Colonic mucosa (tissue), 4 donors: ENCODE data around the gene DPP7. TPM values are rescaled to one million over a fixed set of nuclear protein-coding genes. Genes with fewer than 3 reads are reported as not detected.

Source experiments
- DNase-seq: peaks from one replicate; pipeline ENCODE4 v3.0.0-alpha.2; 2020
- H3K27ac ChIP-seq: fragments of 200-600 bp; one replicate; pipeline ENCODE4 v1.8.0; 2021
- H3K27me3 ChIP-seq: fragments of 200-600 bp; one replicate; pipeline ENCODE4 v1.8.0; 2021
- H3K36me3 ChIP-seq: fragments of 200-600 bp; one replicate; pipeline ENCODE4 v1.8.0; 2021
- H3K4me1 ChIP-seq: fragments of 200-600 bp; one replicate; pipeline ENCODE4 v1.8.0; 2021; ENCODE audit warnings: mild to moderate bottlenecking
- H3K4me3 ChIP-seq: fragments of 200-600 bp; one replicate; pipeline ENCODE4 v1.8.0; 2021
- H3K9ac ChIP-seq, 2 donors: one replicate each; pipeline ENCODE4 v1.7.0; 2013; ENCODE audit warnings: control low read depth in 2 of 2, low read depth in 2 of 2, low read length in 2 of 2
- H3K9me3 ChIP-seq: fragments of 200-600 bp; one replicate; pipeline ENCODE4 v1.8.0; 2021
- intact Hi-C: fragments of 100-400 bp; cut with DNase I; formaldehyde crosslinking; loops from one replicate; pipeline ENCODE4 v1.14.1; 2022
- total RNA-seq, 2 donors: library from RNA; stranded (reverse); fragmentation: NEBNext Ultra II Directional in 1 of 2; extraction: Animal tissue kit (Norgen Biotek cat#: 25700) in 1 of 2; gene quantifications; one replicate each; pipeline ENCODE4 v1.2.1, GENCODE V29; 2021
- TF ChIP-seq, protein P1 (sequence below): fragments of 200-600 bp; IDR thresholded peaks from one replicate; pipeline ENCODE4 v1.8.0; 2022; ENCODE audit warnings: antibody characterized with exemption, mild to moderate bottlenecking
- donor health status: healthy.
- donor health status: DM: no; HTN: no; CAD: no.
- donor health status: DM: no; HTN: no; CAD: no.

DPP7 gene
- total RNA-seq, 2 donors from 2014 or later = 46.2 to 52.5 TPM

DNA sequence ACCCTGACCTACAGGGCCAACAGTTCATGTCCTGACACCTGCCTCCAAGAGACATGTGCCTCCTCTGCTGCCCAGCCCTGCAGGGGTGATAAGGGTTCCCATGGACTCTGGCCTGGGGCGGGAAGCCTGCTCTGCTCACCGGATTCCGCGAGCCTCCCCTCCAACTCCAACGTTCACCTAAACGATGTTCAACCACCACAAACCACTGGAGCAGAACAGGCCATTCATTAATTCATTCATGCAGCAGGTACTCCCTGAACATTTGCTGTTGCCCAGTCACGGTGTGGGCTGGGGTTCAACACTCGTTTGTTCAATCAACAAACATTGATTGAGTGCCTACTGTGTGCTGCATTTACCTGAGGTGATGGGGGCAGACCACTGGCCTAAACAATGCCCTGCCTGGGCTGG is 40.5 kb downstream of the DPP7 start:
- TF ChIP-seq, protein P1, sequence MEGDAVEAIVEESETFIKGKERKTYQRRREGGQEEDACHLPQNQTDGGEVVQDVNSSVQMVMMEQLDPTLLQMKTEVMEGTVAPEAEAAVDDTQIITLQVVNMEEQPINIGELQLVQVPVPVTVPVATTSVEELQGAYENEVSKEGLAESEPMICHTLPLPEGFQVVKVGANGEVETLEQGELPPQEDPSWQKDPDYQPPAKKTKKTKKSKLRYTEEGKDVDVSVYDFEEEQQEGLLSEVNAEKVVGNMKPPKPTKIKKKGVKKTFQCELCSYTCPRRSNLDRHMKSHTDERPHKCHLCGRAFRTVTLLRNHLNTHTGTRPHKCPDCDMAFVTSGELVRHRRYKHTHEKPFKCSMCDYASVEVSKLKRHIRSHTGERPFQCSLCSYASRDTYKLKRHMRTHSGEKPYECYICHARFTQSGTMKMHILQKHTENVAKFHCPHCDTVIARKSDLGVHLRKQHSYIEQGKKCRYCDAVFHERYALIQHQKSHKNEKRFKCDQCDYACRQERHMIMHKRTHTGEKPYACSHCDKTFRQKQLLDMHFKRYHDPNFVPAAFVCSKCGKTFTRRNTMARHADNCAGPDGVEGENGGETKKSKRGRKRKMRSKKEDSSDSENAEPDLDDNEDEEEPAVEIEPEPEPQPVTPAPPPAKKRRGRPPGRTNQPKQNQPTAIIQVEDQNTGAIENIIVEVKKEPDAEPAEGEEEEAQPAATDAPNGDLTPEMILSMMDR = no peak
- H3K27me3 ChIP-seq = no peaks in the 10 kb centered on the region
- intact Hi-C loops = no loop called here
- H3K27ac ChIP-seq = no peak overlapping the region
- H3K4me1 ChIP-seq = peaks cover 20% of the 10 kb centered on the region
- H3K36me3 ChIP-seq = no peaks in the 10 kb centered on the region
- H3K9me3 ChIP-seq = no peaks in the 10 kb centered on the region
- peak overlapping the region in 1 of 2 donors; percentile 26 for H3K9ac ChIP-seq
- H3K4me3 ChIP-seq = no peak overlapping the region
- DNase-seq = peak; percentile 53

DNA sequence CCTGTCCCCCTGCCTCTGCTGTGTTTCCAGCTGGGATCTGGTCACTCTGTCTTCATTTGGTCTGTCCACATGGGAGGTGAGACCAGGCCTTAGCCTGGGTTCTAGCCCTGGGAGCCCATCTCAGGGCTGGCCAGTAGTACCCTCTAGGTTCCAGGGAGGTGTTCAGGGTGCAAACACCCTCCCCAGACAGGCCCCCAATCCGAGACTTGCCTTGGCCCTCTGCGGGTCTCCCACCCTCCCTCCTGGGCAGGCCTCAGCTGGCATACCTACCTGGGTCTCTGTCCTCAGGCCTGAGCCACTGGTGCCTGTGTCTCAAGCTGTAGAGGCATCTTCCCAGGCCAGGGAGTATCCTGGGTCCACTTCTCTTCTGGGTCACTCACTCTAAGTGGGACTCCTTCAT is 43.3 kb downstream of the DPP7 start:
- Histone ChIP-seq H3K9ac (peak overlapping the region; percentile 54 to 71), H3K9me3 (no peaks in the 10 kb centered on the region), H3K4me1 (peaks cover 20% of the 10 kb centered on the region)

DNA sequence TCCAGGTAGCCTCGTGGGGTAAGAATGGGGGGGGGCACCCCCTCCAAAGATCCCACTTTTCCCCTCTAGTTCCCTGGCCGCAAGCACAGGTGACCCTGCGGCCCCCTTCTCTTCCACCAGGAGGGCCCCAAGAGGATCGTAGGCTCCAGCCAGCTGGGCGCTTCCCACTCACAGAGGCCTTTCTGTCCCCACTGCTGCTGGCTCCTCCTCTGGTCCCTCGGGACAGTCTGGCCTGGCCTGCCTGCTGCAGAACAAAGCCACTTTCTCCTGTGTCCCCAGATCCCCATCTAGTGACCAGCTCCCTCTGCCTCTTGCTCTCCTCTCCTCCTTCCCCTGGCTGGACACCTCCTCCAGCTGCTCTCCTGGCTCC is 43.6 kb downstream of the DPP7 start:
- peak overlapping the region; percentile 42 for H3K27ac ChIP-seq
- peak overlapping the region; percentile 54 to 71 for H3K9ac ChIP-seq
- intact Hi-C loops = no loop called here
- no peaks in the 10 kb centered on the region for H3K9me3 ChIP-seq
- TF ChIP-seq, protein P1 = no peak
- H3K4me3 ChIP-seq = peak overlapping the region; percentile 41
- H3K4me1 ChIP-seq = peaks cover 20% of the 10 kb centered on the region
- no peaks in the 10 kb centered on the region for H3K36me3 ChIP-seq
- no peaks in the 10 kb centered on the region for H3K27me3 ChIP-seq
- no peak for DNase-seq

More for the DNA sequence above, 43.3 kb downstream of the DPP7 start:
- TF ChIP-seq, protein P1 = no peak
- DNase-seq = no peak
- H3K4me3 ChIP-seq = no peak overlapping the region
- intact Hi-C loops = no loop called here
- H3K27ac ChIP-seq = no peak overlapping the region
- H3K27me3 ChIP-seq = no peaks in the 10 kb centered on the region
- no peaks in the 10 kb centered on the region for H3K36me3 ChIP-seq

DNA sequence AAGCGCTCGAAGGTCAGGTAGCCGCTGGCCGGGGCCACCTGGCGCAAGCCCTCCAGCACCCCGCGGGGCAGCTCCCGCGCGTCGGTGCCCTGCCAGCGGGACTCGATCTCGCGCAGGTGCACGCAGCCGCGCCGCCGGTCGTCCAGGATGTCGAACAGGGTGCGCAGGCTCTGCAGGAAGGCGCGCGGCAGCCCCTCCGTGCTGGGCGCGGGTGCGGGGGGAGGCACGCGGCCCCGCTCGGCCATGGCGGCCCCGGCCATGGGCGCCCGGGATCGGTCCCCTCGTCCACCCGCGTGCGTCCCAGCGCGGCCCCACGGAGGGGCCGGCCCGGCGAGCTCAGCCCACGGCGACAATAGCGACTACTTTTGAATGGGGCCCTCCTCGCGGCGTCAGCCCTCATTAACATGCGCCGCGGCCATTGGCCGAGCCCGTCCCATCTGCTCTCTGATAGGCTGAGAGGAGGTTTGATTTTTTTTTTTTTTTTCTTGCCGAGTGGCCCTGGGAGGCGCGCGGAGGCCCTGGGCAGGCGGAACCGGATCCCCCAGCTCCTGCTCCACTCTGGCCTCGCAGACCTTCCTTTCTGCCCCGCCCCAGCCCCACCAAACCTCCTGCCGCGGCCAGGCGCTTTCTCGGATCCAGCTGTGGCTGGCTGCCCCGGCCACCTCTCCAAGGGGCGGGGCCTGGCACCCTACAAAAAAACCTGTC is 44.2 kb downstream of the DPP7 start, which contains the start of gene SAPCD2:
TSS of gene SAPCD2 (minus strand) at position 357 of the 705 bp plus-strand sequence. CDS start at position 260, 97 bp downstream.
- peak within 1 kb of the TSS; percentile 41 for H3K4me3 ChIP-seq
- peak within 1 kb of the TSS; percentile 42 for H3K27ac ChIP-seq
- TF ChIP-seq, protein P1 = no peak
- H3K27me3 ChIP-seq = no peaks in the 10 kb centered on the region
- no peaks in the 10 kb centered on the region for H3K9me3 ChIP-seq
- H3K9ac ChIP-seq = peak within 1 kb of the TSS; percentile 54 to 71
- DNase-seq = peak; percentile 89
- intact Hi-C loops = no loop called here
- peaks cover 20% of the 10 kb centered on the region for H3K4me1 ChIP-seq
- H3K36me3 ChIP-seq = no peaks in the 10 kb centered on the region

DNA sequence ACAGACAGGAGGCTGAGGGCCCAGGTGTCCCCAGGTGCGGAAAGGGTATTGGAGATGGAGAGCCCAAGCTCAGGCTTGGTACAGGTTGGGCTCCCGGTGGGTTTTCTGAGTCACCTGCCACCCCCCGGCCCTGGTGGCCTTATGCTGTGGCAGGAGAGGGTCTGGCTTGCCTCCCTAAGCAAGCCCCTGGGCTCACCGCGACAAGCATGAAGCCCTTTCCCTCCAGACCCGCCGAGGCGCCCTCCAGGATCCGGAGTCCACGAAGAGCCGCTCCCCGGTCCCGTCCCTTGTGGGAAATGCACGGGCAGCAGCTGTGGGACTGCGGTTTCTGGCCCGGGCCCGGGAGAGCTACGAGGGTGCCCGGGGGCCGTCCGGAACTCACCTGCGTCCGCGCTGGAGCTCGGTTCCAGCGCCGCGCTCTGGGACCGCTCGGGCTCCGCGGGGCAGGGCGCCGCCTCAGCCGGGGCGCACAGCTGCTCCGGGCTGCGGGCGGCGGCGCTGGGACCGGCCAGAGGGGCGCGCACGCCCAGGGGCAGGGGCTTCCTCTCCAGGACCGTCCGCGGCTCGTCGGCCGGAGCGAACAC is 44.9 kb downstream of the DPP7 start:
- no peaks in the 10 kb centered on the region for H3K9me3 ChIP-seq
- no peak for DNase-seq
- peak overlapping the region; percentile 22 to 35 for H3K9ac ChIP-seq
- H3K27ac ChIP-seq = no peak overlapping the region
- H3K27me3 ChIP-seq = no peaks in the 10 kb centered on the region
- TF ChIP-seq, protein P1 = no peak
- peaks cover 20% of the 10 kb centered on the region for H3K4me1 ChIP-seq
- no peaks in the 10 kb centered on the region for H3K36me3 ChIP-seq
- intact Hi-C loops = no loop called here
- H3K4me3 ChIP-seq = peak overlapping the region; percentile 41
